HEK293T (cell line): Measurements from ENCODE around the gene AGPS.
"Not testable (repeated sequence)": the region's sequence is repeated elsewhere in the genome, so short reads cannot be mapped to it uniquely, and the experiment has no call there.

ENCODE experiments used
- CTCF ChIA-PET: fragments of 350-600 bp; formaldehyde crosslinking; extraction: SDS; loops from one replicate; lab custom pipeline; 2021; ENCODE audit warnings: antibody characterized with exemption, inconsistent platforms; lab: Yijun Ruan, JAX
- POLR2A ChIA-PET: fragments of 350-600 bp; formaldehyde crosslinking; extraction: SDS; loops from one replicate; lab custom pipeline; 2020; ENCODE audit warnings: antibody characterized with exemption, inconsistent platforms; lab: Yijun Ruan, JAX
- DNase-seq: peaks from one replicate; pipeline ENCODE4 v3.0.0; 2012; ENCODE audit warnings: mixed read lengths; ENCODE audit errors: extremely low spot score
- ARNT ChIP-seq: fragments of 450-650 bp; IDR thresholded peaks from 2 replicates; pipeline ENCODE4 v1.6.1; 2017; ENCODE audit warnings: mild to moderate bottlenecking
- BHLHE40 ChIP-seq: fragments of 450-650 bp; IDR thresholded peaks from 2 replicates; pipeline ENCODE4 v1.6.1; 2016; ENCODE audit warnings: mild to moderate bottlenecking, moderate library complexity, borderline replicate concordance
- CTBP1 ChIP-seq: fragments of 450-650 bp; IDR thresholded peaks from 2 replicates; pipeline ENCODE4 v1.6.1; 2016; ENCODE audit warnings: borderline replicate concordance
- ELF4 ChIP-seq: fragments of 450-650 bp; IDR thresholded peaks from 2 replicates; pipeline ENCODE4 v1.6.1; 2017; ENCODE audit warnings: antibody characterized with exemption
- FOXA1 ChIP-seq: fragments of 450-650 bp; IDR thresholded peaks from 2 replicates; pipeline ENCODE4 v1.6.1; 2016; ENCODE audit warnings: mild to moderate bottlenecking
- FOXK2 ChIP-seq: fragments of 450-650 bp; IDR thresholded peaks from 2 replicates; pipeline ENCODE4 v1.6.1; 2016; ENCODE audit warnings: mild to moderate bottlenecking
- FOXM1 ChIP-seq: fragments of 450-650 bp; IDR thresholded peaks from 2 replicates; pipeline ENCODE4 v1.6.1; 2017; ENCODE audit warnings: mild to moderate bottlenecking, borderline replicate concordance
- HDGF ChIP-seq: fragments of 450-650 bp; IDR thresholded peaks from 2 replicates; pipeline ENCODE4 v1.6.1; 2017; ENCODE audit warnings: antibody characterized with exemption, borderline replicate concordance
- L3MBTL2 ChIP-seq: fragments of 450-650 bp; conservative IDR thresholded peaks from 2 replicates; pipeline ENCODE4 v1.6.1; 2016; ENCODE audit warnings: mild to moderate bottlenecking
- LEF1 ChIP-seq: fragments of 450-650 bp; IDR thresholded peaks from 2 replicates; pipeline ENCODE4 v1.6.1; 2017; ENCODE audit warnings: mild to moderate bottlenecking, borderline replicate concordance
- NFRKB ChIP-seq: fragments of 450-650 bp; IDR thresholded peaks from 2 replicates; pipeline ENCODE4 v1.6.1; 2016; ENCODE audit warnings: mild to moderate bottlenecking, moderate library complexity
- PKNOX1 ChIP-seq: fragments of 450-650 bp; IDR thresholded peaks from 2 replicates; pipeline ENCODE4 v1.6.1; 2016
- SP1 ChIP-seq: fragments of 450-650 bp; IDR thresholded peaks from 2 replicates; pipeline ENCODE4 v1.6.1; 2017
- SUZ12 ChIP-seq: fragments of 450-650 bp; IDR thresholded peaks from 2 replicates; pipeline ENCODE4 v1.6.1; 2016; ENCODE audit warnings: mild to moderate bottlenecking
- TARDBP ChIP-seq: fragments of 450-650 bp; IDR thresholded peaks from 2 replicates; pipeline ENCODE4 v1.6.1; 2016
- ZNF384 ChIP-seq: fragments of 450-650 bp; IDR thresholded peaks from 2 replicates; pipeline ENCODE4 v1.6.1; 2016

Gene AGPS

GRCh38 chr2:177476897-177477296 lies 84.3 kb downstream of the AGPS start:
- POLR2A ChIA-PET = no interaction called here
- no peak for TF ChIP-seq LEF1
- TF ChIP-seq SP1 = no peak
- no peak for TF ChIP-seq FOXA1
- TF ChIP-seq PKNOX1 = no peak
- TF ChIP-seq FOXM1 = no peak
- no peak for TF ChIP-seq ARNT
- no peak for TF ChIP-seq FOXK2
- no peak for TF ChIP-seq HDGF
- TF ChIP-seq ZNF384 = no peak
- CTCF ChIA-PET = no interaction called here
- DNase-seq = no peak

- CTCF ChIA-PET = no interaction called here
- TF ChIP-seq CTBP1 = no peak
- TF ChIP-seq FOXK2 = no peak
- no peak; the same call in 1 of the 2 replicates for TF ChIP-seq PKNOX1
- TF ChIP-seq L3MBTL2 = no peak
- no peak for TF ChIP-seq FOXA1
- TF ChIP-seq BHLHE40 = no peak
- no peak for TF ChIP-seq ZNF384
- no peak for DNase-seq
- POLR2A ChIA-PET = no interaction called here
Measured at GRCh38 chr2:177478029-177478428, 85.5 kb downstream of the AGPS start.

GRCh38 chr2:177478907-177479306 lies 86.3 kb downstream of the AGPS start:
- CTCF ChIA-PET = no interaction called here

GRCh38 chr2:177482195-177482594 lies 89.6 kb downstream of the AGPS start:
- TF ChIP-seq PKNOX1 = no peak
- TF ChIP-seq ELF4 = no peak
- no peak for TF ChIP-seq FOXA1
- no peak for TF ChIP-seq HDGF
- TF ChIP-seq NFRKB = no peak
- TF ChIP-seq ZNF384 = no peak
- TF ChIP-seq FOXM1 = no peak
- DNase-seq = no peak
- CTCF ChIA-PET = no interaction called here
- POLR2A ChIA-PET = no interaction called here

More at GRCh38 chr2:177478907-177479306, 86.3 kb downstream of the AGPS start:
- POLR2A ChIA-PET = no interaction called here
- no peak for TF ChIP-seq TARDBP
- no peak for TF ChIP-seq SP1
- no peak for DNase-seq

GRCh38 chr2:177483531-177483930 lies 91.0 kb downstream of the AGPS start:
- TF ChIP-seq LEF1 = no peak
- no peak for TF ChIP-seq FOXK2
- no peak for TF ChIP-seq ZNF384
- TF ChIP-seq L3MBTL2 = no peak
- TF ChIP-seq ELF4 = no peak
- TF ChIP-seq PKNOX1 = no peak
- no peak for TF ChIP-seq TARDBP
- TF ChIP-seq ARNT = no peak
- no peak for TF ChIP-seq SP1
- no peak for TF ChIP-seq HDGF
- TF ChIP-seq NFRKB = no peak
- TF ChIP-seq FOXM1 = no peak
- no peak for TF ChIP-seq SUZ12
- no peak for TF ChIP-seq BHLHE40
- no peak for TF ChIP-seq CTBP1
- no peak for TF ChIP-seq FOXA1
- ChIA-PET CTCF (no interaction called here), POLR2A (no interaction called here)
- no peak for DNase-seq

GRCh38 chr2:177484180-177484795 lies 91.7 kb downstream of the AGPS start:
- no peak for TF ChIP-seq L3MBTL2
- TF ChIP-seq BHLHE40 = no peak
- no peak for TF ChIP-seq LEF1
- ChIA-PET CTCF (no interaction called here), POLR2A (no interaction called here)
- DNase-seq = no peak

- POLR2A ChIA-PET, CTCF ChIA-PET: not testable (repeated sequence)
Measured at GRCh38 chr2:177485657-177486056, 93.1 kb downstream of the AGPS start.

More at GRCh38 chr2:177485657-177486056, 93.1 kb downstream of the AGPS start:
- not testable (repeated sequence) for DNase-seq
